Measurements from ENCODE around the gene PRPF18. TPM values are rescaled to one million over a fixed set of nuclear protein-coding genes. Genes with fewer than 3 reads are reported as not detected.

The PRPF18 gene
- total RNA-seq, 1 donor from 2014 or later, result 25.8 TPM

GRCh38 chr10:13661256-13661655 lies 74.5 kb downstream of the PRPF18 start:
- peaks cover 20% of the 10 kb centered on the region for H3K4me1 ChIP-seq
- H3K4me3 ChIP-seq, result no peak overlapping the region
- intact Hi-C loops (cut with DNase I), result no loop called here
- H3K27ac ChIP-seq, result no peak overlapping the region
- H3K36me3 ChIP-seq, result peaks cover 0 to 22% of the 10 kb centered on the region in 2 donors
- no peak for DNase-seq (ENCODE audit: extremely low spot score in 2 of 2)
- H3K9me3 ChIP-seq, result no peaks in the 10 kb centered on the region
- H3K27me3 ChIP-seq, result no peaks in the 10 kb centered on the region
- TF ChIP-seq POLR2A (IDR thresholded peaks at IDR 0.05), result no peak
- TF ChIP-seq POLR2AphosphoS5 (IDR thresholded peaks at IDR 0.05; ENCODE audit: insufficient read depth in 1 of 2, low read depth in 1 of 2), result no peak

- intact Hi-C loops (cut with DNase I), result no loop called here
- H3K36me3 ChIP-seq, result peaks cover 0 to 30% of the 10 kb centered on the region in 2 donors
Observed at GRCh38 chr10:13665516-13666262, 78.9 kb downstream of the PRPF18 start.

GRCh38 chr10:13668126-13668525 lies 81.4 kb downstream of the PRPF18 start:
- DNase-seq (ENCODE audit: extremely low spot score in 2 of 2), result no peak
- no peak overlapping the region for H3K27ac ChIP-seq
- peaks cover 10% of the 10 kb centered on the region for H3K4me1 ChIP-seq
- H3K36me3 ChIP-seq, result peaks cover 0 to 30% of the 10 kb centered on the region in 2 donors
- H3K4me3 ChIP-seq, result no peak overlapping the region
- intact Hi-C loops (cut with DNase I), result no loop called here
- no peak for TF ChIP-seq POLR2AphosphoS5 (IDR thresholded peaks at IDR 0.05; ENCODE audit: insufficient read depth in 1 of 2, low read depth in 1 of 2)
- TF ChIP-seq POLR2A (IDR thresholded peaks at IDR 0.05), result no peak
- no peak for TF ChIP-seq CTCF (IDR thresholded peaks at IDR 0.05)
- H3K9me3 ChIP-seq, result no peaks in the 10 kb centered on the region
- no peaks in the 10 kb centered on the region for H3K27me3 ChIP-seq

More at GRCh38 chr10:13665516-13666262, 78.9 kb downstream of the PRPF18 start:
- Histone ChIP-seq H3K9me3 (no peaks in the 10 kb centered on the region), H3K27ac (no peak overlapping the region), H3K4me1 (peaks cover 14% of the 10 kb centered on the region), H3K27me3 (no peaks in the 10 kb centered on the region), H3K4me3 (no peak overlapping the region)
- no peak for TF ChIP-seq POLR2AphosphoS5 (IDR thresholded peaks at IDR 0.05; ENCODE audit: insufficient read depth in 1 of 2, low read depth in 1 of 2)
- no peak for TF ChIP-seq CTCF (IDR thresholded peaks at IDR 0.05)
- DNase-seq (ENCODE audit: extremely low spot score in 2 of 2), result no peak

- DNase-seq (ENCODE audit: extremely low spot score in 2 of 2), result no peak
- H3K36me3 ChIP-seq, result peaks cover 0 to 28% of the 10 kb centered on the region in 2 donors
- H3K4me3 ChIP-seq, result no peak overlapping the region
- peaks cover 10% of the 10 kb centered on the region for H3K4me1 ChIP-seq
- no peak overlapping the region for H3K27ac ChIP-seq
- no peaks in the 10 kb centered on the region for H3K9me3 ChIP-seq
- H3K27me3 ChIP-seq, result no peaks in the 10 kb centered on the region
- intact Hi-C loops (cut with DNase I), result no loop called here
- TF ChIP-seq POLR2AphosphoS5 (IDR thresholded peaks at IDR 0.05; ENCODE audit: insufficient read depth in 1 of 2, low read depth in 1 of 2) (no peak), CTCF (IDR thresholded peaks at IDR 0.05) (no peak)
Observed at GRCh38 chr10:13669182-13669855, 82.6 kb downstream of the PRPF18 start.

- Histone ChIP-seq H3K9me3 (no peaks in the 10 kb centered on the region), H3K27me3 (no peaks in the 10 kb centered on the region), H3K4me1 (peaks cover 10% of the 10 kb centered on the region), H3K4me3 (no peak overlapping the region), H3K36me3 (peaks cover 0 to 23% of the 10 kb centered on the region in 2 donors), H3K27ac (no peak overlapping the region)
- TF ChIP-seq POLR2AphosphoS5 (IDR thresholded peaks at IDR 0.05; ENCODE audit: insufficient read depth in 1 of 2, low read depth in 1 of 2) (no peak), POLR2A (IDR thresholded peaks at IDR 0.05) (no peak), CTCF (IDR thresholded peaks at IDR 0.05) (no peak)
- DNase-seq (ENCODE audit: extremely low spot score in 2 of 2), result no peak
- intact Hi-C loops (cut with DNase I), result no loop called here
Observed at GRCh38 chr10:13669901-13670300, 83.1 kb downstream of the PRPF18 start.

All from vagina (tissue), 2 donors.